ENCODE measurements around the gene PARVA. TPM values are rescaled to one million over a fixed set of nuclear protein-coding genes. Genes with fewer than 3 reads are reported as not detected.

Gene PARVA
- total RNA-seq, 2 experiments from 2014 or later = 0.11 to 0.14 TPM

DNA sequence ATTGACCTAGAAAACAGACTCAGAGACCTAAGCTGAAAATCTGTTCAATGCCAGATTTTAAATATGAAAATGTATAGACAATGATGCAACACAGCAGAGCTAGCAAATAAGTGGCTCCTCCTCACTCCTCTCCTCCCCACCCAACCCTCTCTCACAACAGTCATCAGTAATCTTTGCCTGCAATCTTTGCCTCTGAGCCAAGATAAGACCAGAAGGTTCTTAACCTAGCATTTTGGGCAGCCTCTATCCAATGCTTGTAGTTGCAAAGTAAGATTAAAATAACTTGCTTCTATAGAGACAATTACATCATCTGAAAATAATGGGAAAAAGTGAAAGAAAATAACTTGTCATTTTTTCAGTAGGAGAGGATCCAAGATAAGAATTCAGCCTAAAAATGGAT lies 117.3 kb downstream of the PARVA start:
- Mint-ChIP-seq H3K36me3 (ENCODE audit: low read depth) (no peaks in the 10 kb centered on the region), H3K9me3 (ENCODE audit: low read depth) (peaks cover under 1% of the 10 kb centered on the region), H3K4me1 (no peaks in the 10 kb centered on the region), H3K27ac (no peak overlapping the region), H3K4me3 (no peak overlapping the region), H3K27me3 (peaks cover 1% of the 10 kb centered on the region)
- ATAC-seq (no peak), DNase-seq (no peak)
- intact Hi-C loops (cut with DNase I, micrococcal nuclease) = no loop called here
- CTCF ChIA-PET = interaction anchor here (1.0 kb wide), 1 partner anchor 9 kb away, joined by 6 read pairs; no protein-coding TSS in a partner anchor
- POLR2A ChIA-PET = no interaction called here

DNA sequence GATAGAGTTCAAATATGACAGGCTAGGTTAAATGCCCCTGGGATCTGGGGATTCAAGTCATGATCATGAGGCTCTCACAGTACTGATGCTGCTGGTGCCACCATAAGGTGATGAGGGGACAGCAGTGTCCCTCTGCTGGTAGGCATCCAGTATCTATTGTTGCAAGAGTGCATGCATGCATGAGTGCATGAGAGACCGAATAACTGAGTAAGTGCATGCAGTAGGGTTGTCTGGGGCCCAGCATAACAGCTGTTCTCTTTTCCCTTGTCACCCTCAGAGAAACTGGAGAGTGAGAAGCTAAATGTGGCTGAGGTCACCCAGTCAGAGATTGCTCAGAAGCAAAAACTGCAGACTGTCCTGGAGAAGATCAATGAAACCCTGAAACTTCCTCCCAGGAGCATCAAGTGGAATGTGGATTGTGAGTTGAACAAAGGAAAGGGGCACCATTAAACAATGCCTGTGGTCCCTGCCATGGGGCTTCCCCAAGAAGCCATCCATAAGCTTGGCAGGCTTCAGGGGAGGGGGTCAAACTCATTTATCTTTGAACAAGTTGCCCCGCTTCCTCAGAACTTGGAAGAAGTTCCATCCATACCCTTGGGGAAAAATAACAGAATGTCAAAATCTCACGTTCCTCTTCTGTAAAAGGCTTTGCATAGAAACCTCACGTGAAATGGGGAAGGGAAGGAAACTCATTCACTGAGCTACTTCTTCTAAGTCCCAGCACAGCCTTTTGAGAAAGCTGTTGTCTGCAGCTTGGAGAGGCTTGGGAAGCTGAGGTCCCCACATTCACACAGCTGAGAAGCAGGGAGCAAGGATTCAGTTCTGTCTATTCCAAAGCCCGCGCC lies 119.0 kb downstream of the PARVA start:
- intact Hi-C loops (cut with DNase I, micrococcal nuclease) = no loop called here
- H3K27me3 Mint-ChIP-seq = peaks cover 1% of the 10 kb centered on the region
- no peak for DNase-seq

DNA sequence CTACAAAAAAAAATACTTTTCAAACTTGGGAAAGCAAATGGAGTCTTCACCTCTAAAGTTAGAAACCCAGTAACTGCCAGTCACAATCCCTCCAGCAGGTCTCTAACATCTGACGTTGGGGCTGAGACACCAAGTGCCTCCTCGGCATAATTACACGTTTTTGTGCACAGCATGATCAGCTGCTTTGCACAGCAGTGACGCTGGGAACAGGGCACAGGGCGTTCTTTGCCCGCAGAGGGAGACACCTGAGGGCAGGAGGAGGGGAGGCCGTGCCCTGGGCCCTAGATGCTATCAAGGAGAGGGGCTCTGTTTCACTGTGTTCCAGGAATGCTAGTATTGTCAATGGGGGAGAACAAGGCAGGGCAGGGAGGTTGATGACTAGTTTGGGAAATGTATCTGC lies 120.1 kb downstream of the PARVA start:
- Mint-ChIP-seq H3K4me1 (no peaks in the 10 kb centered on the region), H3K27me3 (peaks cover 1% of the 10 kb centered on the region), H3K36me3 (ENCODE audit: low read depth) (no peaks in the 10 kb centered on the region), H3K4me3 (no peak overlapping the region), H3K9me3 (ENCODE audit: low read depth) (no peaks in the 10 kb centered on the region), H3K27ac (no peak overlapping the region)
- ATAC-seq (no peak), DNase-seq (no peak)
- POLR2A ChIA-PET = no interaction called here
- CTCF ChIA-PET = no interaction called here
- intact Hi-C loops (cut with DNase I, micrococcal nuclease) = no loop called here

More for the DNA sequence above, 119.0 kb downstream of the PARVA start:
- ChIA-PET CTCF (no interaction called here), POLR2A (no interaction called here)
- no peaks in the 10 kb centered on the region for H3K4me1 Mint-ChIP-seq
- no peak overlapping the region for H3K27ac Mint-ChIP-seq
- no peaks in the 10 kb centered on the region for H3K36me3 Mint-ChIP-seq (ENCODE audit: low read depth)
- H3K9me3 Mint-ChIP-seq (ENCODE audit: low read depth) = no peaks in the 10 kb centered on the region
- H3K4me3 Mint-ChIP-seq = no peak overlapping the region
- no peak for ATAC-seq

DNA sequence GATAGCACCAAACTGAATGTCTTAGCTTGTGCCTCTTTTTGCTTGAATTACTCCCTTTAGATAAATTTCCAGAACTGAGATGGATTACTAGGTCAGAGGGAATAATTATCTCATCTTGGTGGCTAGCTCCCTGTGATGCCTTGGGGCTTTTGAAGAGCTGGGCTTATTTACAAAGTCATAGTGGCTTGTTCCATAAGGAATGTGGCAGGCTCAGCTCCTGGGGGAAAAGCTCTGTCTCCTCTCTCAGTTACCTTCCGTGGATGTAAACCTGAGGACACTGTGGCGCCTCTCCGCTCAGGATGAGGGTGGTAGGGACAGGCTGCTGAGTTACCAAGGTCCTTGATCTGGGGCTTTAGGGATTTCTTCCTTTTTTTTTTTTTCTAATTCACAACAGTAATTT lies 121.7 kb downstream of the PARVA start:
- Mint-ChIP-seq H3K9me3 (ENCODE audit: low read depth) (no peaks in the 10 kb centered on the region), H3K4me3 (no peak overlapping the region), H3K27me3 (peaks cover 1% of the 10 kb centered on the region), H3K27ac (no peak overlapping the region), H3K36me3 (ENCODE audit: low read depth) (no peaks in the 10 kb centered on the region), H3K4me1 (no peaks in the 10 kb centered on the region)
- DNase-seq = no peak
- ChIA-PET CTCF (no interaction called here), POLR2A (no interaction called here)
- ATAC-seq = no peak
- intact Hi-C loops (cut with DNase I, micrococcal nuclease) = no loop called here

DNA sequence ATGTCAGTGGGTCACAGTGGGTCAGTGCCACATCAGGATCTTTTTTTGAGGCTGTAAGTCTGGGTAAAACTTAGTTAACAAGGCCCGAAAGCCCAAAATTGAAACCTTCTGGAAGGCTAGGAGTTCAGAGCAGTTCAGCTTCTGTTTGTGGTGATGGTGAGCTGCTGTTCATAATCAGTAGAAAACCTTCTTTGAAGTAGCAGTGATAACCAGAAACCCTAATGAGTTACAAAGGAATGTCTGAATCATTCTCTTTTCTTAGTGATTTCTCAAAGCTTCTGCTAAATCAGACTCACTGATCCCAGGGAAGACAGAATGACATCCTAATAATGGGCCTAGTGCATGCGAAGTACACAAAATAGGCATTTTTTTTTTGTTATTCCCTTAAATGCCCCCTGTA lies 124.7 kb downstream of the PARVA start:
- H3K36me3 Mint-ChIP-seq (ENCODE audit: low read depth) = no peaks in the 10 kb centered on the region
- H3K9me3 Mint-ChIP-seq (ENCODE audit: low read depth) = no peaks in the 10 kb centered on the region
- peaks cover 1% of the 10 kb centered on the region for H3K27me3 Mint-ChIP-seq
- no peak for DNase-seq
- H3K4me1 Mint-ChIP-seq = no peaks in the 10 kb centered on the region
- ChIA-PET POLR2A (no interaction called here), CTCF (no interaction called here)
- no peak overlapping the region for H3K27ac Mint-ChIP-seq
- no peak overlapping the region for H3K4me3 Mint-ChIP-seq
- no peak for ATAC-seq
- intact Hi-C loops (cut with DNase I, micrococcal nuclease) = no loop called here

DNA sequence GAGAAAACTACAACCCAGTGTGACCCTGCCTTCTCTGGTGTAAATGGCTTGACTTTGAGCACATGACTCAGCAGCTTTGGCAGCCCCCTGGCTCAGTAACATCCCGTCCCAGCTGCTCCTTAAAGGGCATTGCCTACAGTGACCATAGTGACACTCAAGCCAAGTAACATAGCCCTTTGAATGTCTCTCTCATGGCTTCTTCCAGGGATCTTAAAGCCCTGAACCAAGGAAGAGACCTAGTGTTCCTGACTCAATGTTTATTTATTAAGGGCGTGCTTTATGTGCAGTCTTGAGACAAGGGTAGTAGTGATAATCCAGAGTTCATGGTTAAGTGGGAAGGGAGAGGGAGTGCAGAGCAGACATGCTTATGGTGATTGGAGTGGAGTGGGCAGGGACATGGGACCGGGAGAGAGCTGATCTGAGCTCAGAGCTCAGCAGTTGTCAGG lies 125.7 kb downstream of the PARVA start:
- CTCF ChIA-PET = no interaction called here
- intact Hi-C loops (cut with DNase I, micrococcal nuclease) = no loop called here
- H3K4me1 Mint-ChIP-seq = no peaks in the 10 kb centered on the region
- DNase-seq (no peak), ATAC-seq (no peak)
- H3K36me3 Mint-ChIP-seq (ENCODE audit: low read depth) = no peaks in the 10 kb centered on the region
- H3K9me3 Mint-ChIP-seq (ENCODE audit: low read depth) = no peaks in the 10 kb centered on the region
- peaks cover 1% of the 10 kb centered on the region for H3K27me3 Mint-ChIP-seq
- POLR2A ChIA-PET = no interaction called here
- H3K27ac Mint-ChIP-seq = no peak overlapping the region
- H3K4me3 Mint-ChIP-seq = no peak overlapping the region

DNA sequence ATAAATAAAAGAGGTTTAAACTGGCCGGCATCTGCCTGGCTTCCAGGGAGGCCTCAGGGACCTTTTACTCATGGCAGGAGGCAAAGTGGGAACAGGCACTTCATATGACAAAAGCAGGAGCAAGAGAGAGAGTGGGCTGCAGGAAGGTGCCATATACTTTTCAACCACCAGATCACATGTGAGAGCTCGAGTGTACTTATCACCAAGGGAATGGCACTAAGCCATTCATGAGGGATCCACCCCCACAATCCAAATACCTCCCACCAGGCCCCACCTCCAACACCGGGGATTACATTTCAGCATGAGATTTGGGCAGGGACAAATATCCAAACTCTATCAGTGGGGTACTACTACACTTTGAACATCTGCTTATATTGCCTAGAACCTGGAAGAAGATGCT lies 126.5 kb downstream of the PARVA start:
- Mint-ChIP-seq H3K27me3 (no peaks in the 10 kb centered on the region), H3K36me3 (ENCODE audit: low read depth) (no peaks in the 10 kb centered on the region), H3K27ac (no peak overlapping the region), H3K4me3 (no peak overlapping the region), H3K9me3 (ENCODE audit: low read depth) (no peaks in the 10 kb centered on the region), H3K4me1 (no peaks in the 10 kb centered on the region)
- POLR2A ChIA-PET = no interaction called here
- CTCF ChIA-PET = no interaction called here
- intact Hi-C loops (cut with DNase I, micrococcal nuclease) = no loop called here
- DNase-seq (no peak), ATAC-seq (no peak)

DNA sequence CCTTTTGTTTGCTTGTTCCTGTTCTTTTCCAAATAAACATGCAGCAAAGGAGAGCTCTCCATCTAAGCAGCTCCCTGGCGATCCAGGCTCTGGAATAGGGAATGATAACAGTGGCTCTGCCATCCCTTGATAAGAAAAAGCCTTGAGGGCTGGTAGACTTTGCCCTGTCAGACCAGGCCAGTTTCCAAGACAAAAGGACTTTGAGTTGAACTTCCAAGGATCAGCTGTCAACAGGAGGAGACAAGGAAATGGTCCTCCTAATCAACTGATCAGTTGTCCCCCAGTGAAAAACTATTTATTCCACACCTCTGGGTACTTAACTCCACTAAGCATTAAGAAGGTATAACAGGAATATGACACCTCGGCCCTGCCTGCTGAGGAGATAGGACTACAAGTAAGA lies 127.8 kb downstream of the PARVA start:
- intact Hi-C loops (cut with DNase I, micrococcal nuclease) = no loop called here
- Mint-ChIP-seq H3K4me1 (no peaks in the 10 kb centered on the region), H3K36me3 (ENCODE audit: low read depth) (no peaks in the 10 kb centered on the region), H3K4me3 (no peak overlapping the region), H3K27ac (no peak overlapping the region), H3K27me3 (no peaks in the 10 kb centered on the region), H3K9me3 (ENCODE audit: low read depth) (no peaks in the 10 kb centered on the region)
- ATAC-seq = no peak
- ChIA-PET POLR2A (no interaction called here), CTCF (interaction anchor here (1.0 kb wide), 1 partner anchor 11 kb away, joined by 4 read pairs; no protein-coding TSS in a partner anchor)
- no peak for DNase-seq

DNA sequence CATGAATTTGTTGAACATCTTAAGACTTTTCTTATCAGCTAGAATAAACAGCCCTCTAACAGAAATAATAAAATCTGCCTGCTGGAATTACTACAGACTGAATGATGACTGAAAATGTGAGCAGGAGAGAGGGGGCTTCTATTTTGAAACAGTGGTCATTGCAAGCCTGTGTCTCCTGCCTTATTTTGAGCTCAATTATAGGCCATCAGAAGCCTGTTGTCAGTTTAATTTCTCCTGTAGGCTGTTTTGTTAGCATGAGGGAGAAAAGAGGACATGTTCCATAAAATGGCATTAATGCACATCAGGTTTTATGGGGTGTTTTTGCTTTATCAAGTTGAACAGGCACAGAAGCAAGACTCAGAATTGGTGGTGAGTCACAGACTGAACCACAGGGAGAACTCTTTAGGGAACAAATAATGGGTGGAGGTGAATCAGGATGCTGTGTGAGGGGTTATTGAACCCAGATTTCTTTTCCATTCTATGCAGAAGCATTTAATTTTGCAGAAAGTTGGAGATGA lies 129.1 kb downstream of the PARVA start:
- Mint-ChIP-seq H3K4me3 (no peak overlapping the region), H3K27ac (no peak overlapping the region), H3K27me3 (no peaks in the 10 kb centered on the region), H3K9me3 (ENCODE audit: low read depth) (no peaks in the 10 kb centered on the region), H3K4me1 (no peaks in the 10 kb centered on the region), H3K36me3 (ENCODE audit: low read depth) (no peaks in the 10 kb centered on the region)
- CTCF ChIA-PET = interaction anchor here (0.6 to 1.1 kb wide), 3 partner anchors 10 to 260 kb away, joined by 3 to 4 read pairs (median 3); no protein-coding TSS in a partner anchor
- intact Hi-C loops (cut with DNase I, micrococcal nuclease) = no loop called here
- no peak for ATAC-seq
- POLR2A ChIA-PET = no interaction called here
- DNase-seq = no peak

DNA sequence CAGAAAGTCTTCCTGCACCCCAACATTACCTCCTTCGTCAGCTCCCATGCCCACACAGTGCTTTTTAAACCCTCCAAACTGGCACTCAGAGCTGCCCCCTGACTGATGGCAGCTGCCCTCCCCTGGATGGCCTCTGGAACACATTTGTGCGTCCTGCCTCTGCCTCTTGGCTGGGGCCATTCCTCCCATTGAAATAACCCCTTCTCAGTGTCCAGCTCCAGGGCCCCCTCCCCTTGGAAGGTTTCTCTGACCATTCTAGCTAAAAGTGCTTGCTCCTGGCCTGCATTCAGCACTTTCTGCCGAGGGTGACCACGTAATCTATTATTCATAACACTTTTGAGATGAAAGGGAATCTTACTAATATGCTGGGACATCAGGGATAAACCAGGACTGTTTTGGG lies 130.0 kb downstream of the PARVA start:
- H3K27me3 Mint-ChIP-seq = no peaks in the 10 kb centered on the region
- no peaks in the 10 kb centered on the region for H3K36me3 Mint-ChIP-seq (ENCODE audit: low read depth)
- ChIA-PET POLR2A (no interaction called here), CTCF (interaction anchor here (0.7 kb wide), 1 partner anchor 20 kb away, joined by 4 read pairs; no protein-coding TSS in a partner anchor)
- H3K27ac Mint-ChIP-seq = no peak overlapping the region
- no peak overlapping the region for H3K4me3 Mint-ChIP-seq
- no peaks in the 10 kb centered on the region for H3K9me3 Mint-ChIP-seq (ENCODE audit: low read depth)
- ATAC-seq (no peak), DNase-seq (no peak)
- intact Hi-C loops (cut with DNase I, micrococcal nuclease) = no loop called here
- H3K4me1 Mint-ChIP-seq = no peaks in the 10 kb centered on the region

DNA sequence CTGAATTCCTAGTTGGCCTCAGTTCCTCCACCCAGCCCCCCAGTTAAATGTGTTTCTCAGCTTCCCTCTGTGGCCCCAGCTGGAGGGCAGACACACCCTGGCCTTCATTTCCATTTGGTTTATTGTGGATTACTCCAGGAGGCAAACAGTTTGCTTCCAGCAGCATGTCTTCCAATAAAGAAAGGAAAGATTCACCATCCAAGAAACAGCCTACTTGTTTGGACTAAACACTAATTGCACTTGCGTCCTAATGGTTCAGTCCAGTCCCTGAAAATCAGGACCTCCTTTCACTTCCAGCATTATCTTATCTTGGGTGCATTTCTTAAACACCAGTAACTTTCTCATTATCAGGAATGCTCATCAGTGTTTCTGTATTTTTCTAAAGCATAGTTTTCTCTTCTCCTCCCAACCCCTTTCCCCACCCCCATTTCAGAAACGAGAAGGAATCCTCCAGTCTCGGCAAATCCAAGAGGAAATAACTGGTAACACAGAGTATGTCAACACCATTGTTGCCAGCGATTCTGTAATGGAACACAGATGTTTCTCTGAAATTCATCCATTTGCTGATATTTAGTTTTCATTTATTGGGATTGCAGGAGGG lies 130.9 kb downstream of the PARVA start:
- H3K27ac Mint-ChIP-seq = no peak overlapping the region
- no peaks in the 10 kb centered on the region for H3K4me1 Mint-ChIP-seq
- intact Hi-C loops (cut with DNase I, micrococcal nuclease) = no loop called here
- no peaks in the 10 kb centered on the region for H3K36me3 Mint-ChIP-seq (ENCODE audit: low read depth)
- ATAC-seq (no peak), DNase-seq (no peak)
- no peaks in the 10 kb centered on the region for H3K9me3 Mint-ChIP-seq (ENCODE audit: low read depth)
- POLR2A ChIA-PET = no interaction called here
- CTCF ChIA-PET = no interaction called here
- H3K27me3 Mint-ChIP-seq = no peaks in the 10 kb centered on the region
- no peak overlapping the region for H3K4me3 Mint-ChIP-seq

DNA sequence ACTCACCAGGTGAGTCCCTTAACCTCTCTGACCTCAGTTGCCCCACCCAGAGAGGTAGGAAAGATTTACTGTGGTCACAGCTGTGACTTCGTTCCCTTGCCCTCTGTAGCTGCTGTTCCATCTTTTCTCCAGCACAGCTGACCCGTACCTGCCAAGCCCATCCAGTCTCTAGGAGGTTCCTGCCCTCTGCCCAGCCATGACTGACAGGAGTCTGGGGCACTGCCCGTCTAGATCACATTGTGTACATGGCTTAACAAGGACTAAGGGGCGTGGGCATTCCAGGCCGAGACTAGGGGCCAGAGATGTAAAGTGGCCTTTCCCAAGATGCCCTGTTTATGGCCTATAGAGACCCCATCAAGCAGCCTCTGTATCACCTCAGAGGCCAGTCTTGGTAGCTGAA lies 132.0 kb downstream of the PARVA start:
- ATAC-seq (no peak), DNase-seq (no peak)
- no peak overlapping the region for H3K4me3 Mint-ChIP-seq
- no peaks in the 10 kb centered on the region for H3K36me3 Mint-ChIP-seq (ENCODE audit: low read depth)
- peaks cover 2% of the 10 kb centered on the region for H3K27me3 Mint-ChIP-seq
- ChIA-PET CTCF (interaction anchor here (0.5 kb wide), 1 partner anchor 247 kb away, joined by 3 read pairs; no protein-coding TSS in a partner anchor), POLR2A (no interaction called here)
- no peaks in the 10 kb centered on the region for H3K4me1 Mint-ChIP-seq
- intact Hi-C loops (cut with DNase I, micrococcal nuclease) = no loop called here
- no peaks in the 10 kb centered on the region for H3K9me3 Mint-ChIP-seq (ENCODE audit: low read depth)
- no peak overlapping the region for H3K27ac Mint-ChIP-seq

All from activated CD4-positive, alpha-beta T cell treated with anti-CD3 and anti-CD28 coated beads for 36 hours (primary cell).